ENCODE results near the gene HERC2.

DNA sequence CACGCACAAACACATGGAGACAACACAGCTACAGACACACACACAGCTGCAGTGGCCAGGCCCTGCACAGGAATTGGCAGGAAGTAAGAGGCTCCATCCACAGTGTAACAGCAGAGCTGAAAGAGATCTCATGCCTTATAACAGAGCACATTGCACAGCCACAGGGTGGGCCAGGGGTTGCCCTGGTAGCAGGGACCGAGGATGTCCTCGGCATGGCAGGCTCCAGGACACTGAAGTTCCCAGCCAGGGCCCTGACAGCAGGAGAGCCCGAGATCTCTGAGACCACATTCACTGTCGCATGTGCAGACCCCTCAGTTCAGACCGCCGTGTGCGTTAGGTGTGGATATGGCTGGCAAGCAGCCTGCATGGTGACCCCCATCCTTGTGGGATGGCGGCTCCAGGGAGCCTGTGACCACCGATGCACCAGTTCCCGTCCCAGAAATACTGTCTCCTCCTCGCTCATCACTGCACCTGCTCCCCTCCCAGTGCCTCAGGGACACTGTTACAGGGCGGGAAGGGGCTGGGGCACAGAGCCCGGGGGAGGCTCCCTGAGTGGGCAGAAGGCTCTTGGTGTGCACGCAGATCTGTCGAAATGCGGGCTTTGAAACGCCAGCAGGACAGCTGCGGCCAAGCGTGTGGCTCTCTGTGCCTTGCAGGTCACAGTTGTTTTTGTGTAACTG lies 221.3 kb downstream of the HERC2 start:
- TF ChIP-seq, protein P1, sequence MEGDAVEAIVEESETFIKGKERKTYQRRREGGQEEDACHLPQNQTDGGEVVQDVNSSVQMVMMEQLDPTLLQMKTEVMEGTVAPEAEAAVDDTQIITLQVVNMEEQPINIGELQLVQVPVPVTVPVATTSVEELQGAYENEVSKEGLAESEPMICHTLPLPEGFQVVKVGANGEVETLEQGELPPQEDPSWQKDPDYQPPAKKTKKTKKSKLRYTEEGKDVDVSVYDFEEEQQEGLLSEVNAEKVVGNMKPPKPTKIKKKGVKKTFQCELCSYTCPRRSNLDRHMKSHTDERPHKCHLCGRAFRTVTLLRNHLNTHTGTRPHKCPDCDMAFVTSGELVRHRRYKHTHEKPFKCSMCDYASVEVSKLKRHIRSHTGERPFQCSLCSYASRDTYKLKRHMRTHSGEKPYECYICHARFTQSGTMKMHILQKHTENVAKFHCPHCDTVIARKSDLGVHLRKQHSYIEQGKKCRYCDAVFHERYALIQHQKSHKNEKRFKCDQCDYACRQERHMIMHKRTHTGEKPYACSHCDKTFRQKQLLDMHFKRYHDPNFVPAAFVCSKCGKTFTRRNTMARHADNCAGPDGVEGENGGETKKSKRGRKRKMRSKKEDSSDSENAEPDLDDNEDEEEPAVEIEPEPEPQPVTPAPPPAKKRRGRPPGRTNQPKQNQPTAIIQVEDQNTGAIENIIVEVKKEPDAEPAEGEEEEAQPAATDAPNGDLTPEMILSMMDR (IDR thresholded peaks at IDR 0.05): no peak
- no peak for TF ChIP-seq POLR2A (IDR thresholded peaks at IDR 0.05)

All from uterus (tissue), 2 donors.